Hepatic stellate cell (primary cell): ENCODE measurements around the gene CDON.
"Not testable (repeated sequence)": the region's sequence is repeated elsewhere in the genome, so short reads cannot be mapped to it uniquely, and the experiment has no call there.

Experiments used
- DNase-seq: peaks from one replicate; pipeline ENCODE4 v3.0.0; 2011; ENCODE audit warnings: low spot score

CDON gene

GRCh38 chr11:126039485-126040271, 23.0 kb downstream of the CDON start:
- DNase-seq: no peak

GRCh38 chr11:126035718-126036117, 26.9 kb downstream of the CDON start:
- no peak for DNase-seq

GRCh38 chr11:126034933-126035425, 27.7 kb downstream of the CDON start:
- no peak for DNase-seq

DNA sequence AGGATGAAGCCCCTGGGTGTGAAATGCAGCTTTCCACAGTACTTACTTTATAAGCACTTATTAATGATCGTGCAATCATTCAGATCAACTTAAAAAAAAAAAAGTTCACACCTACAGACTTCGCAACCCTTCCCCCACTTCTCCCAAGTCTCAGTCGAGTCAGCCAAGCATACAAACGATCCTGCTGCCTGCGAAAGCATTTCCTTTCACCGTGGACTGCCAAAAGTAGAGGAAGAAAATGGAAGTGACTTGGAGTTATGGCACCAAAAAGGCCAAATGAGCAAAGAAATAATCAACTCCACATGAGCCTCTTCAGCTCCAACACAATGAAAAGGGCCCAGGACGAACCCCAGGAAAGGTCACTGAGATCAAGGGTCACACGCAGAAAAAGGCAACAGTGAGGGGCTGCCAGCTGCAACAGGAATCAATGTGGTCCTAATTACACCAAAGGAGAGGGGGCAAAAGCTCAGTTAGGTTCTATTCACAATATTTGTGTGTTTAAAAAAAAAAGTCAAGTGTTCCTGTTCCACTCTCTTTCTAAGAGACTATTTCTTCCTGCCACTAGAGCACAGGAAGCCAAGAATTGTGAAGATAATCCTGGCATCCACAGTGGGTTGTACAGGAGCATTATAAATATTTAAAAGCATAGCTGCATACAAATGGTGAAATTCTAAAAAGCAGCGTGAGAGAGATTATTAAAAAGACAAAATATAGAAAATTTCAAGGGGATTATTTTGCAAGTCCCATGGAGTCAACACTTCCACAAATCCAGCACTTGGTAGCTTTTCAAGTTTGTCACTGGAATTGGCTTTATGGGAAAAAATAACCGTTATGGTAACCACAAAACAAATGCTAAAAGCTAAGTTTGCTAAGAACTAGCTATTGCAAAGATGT, 28.4 kb downstream of the CDON start:
- DNase-seq: no peak

GRCh38 chr11:126032375-126032774, 30.3 kb downstream of the CDON start:
- no peak for DNase-seq

DNA sequence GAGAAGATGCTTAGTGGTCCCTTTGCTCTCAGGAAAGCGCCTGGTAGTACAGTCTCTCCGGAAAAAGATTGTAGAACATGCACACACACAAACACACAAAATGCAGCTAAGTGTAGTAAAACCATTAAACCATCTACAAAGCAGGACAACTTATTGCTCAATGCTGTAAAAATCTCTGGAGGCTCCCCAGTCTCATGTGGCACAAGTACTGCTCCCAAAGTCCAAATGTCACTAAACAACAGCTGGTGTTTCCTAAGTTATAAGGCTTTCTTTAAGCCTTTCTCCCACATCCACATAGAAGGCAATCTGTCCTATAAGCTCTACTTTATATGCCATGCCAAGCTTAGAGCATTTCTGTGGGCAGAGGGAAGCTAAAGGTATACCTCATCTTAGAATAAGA, 32.9 kb downstream of the CDON start:
- no peak for DNase-seq

DNA sequence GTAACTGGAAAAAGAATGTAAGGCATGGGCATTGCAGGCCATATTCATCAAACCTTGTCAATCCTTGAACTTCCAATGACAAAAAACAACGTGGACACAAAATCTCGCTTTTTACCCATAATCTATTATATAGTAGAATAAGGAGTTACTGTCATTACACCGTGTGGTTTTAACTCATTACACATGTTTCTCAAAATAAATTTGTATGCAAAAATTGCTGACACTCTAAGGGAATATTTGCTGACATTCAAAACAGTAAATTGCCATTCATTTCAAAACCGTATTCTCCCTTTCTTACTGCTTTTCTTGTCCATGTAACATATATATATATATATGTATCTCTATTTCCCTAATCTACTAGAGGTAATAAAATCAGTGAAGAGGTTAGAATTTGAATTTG, 33.4 kb downstream of the CDON start:
- no peak for DNase-seq

DNA sequence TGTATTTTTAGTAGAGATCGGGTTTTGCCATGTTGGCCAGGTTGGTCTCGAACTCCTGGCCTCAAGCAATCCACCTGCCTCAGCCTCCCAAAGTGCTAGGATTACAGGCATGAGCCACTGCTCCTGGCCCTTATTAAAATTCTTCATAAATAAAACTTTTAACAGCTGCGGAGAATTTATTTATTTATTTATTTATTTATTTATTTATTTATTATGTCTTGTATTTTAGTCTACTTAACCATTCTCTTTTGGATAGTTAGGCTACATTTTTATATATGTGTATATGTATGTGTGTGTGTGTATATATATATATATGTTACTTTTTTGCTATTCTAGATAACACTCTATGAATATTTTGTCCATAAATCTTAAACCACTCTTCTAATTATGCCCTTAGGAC, 34.1 kb downstream of the CDON start:
- DNase-seq: not testable (repeated sequence)

GRCh38 chr11:126026579-126026978, 36.1 kb downstream of the CDON start:
- DNase-seq: no peak

- DNase-seq: no peak
Observed at GRCh38 chr11:126025822-126026221, 36.8 kb downstream of the CDON start.

- no peak for DNase-seq
Observed at GRCh38 chr11:126024123-126024522, 38.5 kb downstream of the CDON start.

- no peak for DNase-seq
Observed at GRCh38 chr11:126012852-126013251, 49.8 kb downstream of the CDON start.

- no peak for DNase-seq
Observed at GRCh38 chr11:126011754-126012153, 50.9 kb downstream of the CDON start.

GRCh38 chr11:126011265-126011664, 51.4 kb downstream of the CDON start:
- DNase-seq: no peak

DNA sequence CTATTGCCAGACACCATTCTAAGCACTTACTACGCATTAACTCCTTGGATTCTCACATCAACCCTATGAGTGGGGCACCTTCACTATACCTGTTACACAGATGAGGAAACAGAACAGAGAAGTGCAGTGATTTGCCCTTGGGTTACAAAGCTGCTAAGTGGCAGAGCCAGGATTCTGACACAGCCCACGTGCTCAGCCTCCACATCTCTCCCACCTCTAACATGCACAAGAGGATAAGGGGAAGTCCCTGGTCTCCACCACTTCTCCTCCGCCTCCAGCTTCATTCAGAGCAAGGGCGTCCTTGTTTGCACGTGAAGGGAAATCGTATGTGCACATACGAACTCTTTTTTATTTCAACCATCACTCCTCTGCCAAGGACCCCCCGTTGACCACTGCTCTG, 53.7 kb downstream of the CDON start:
- no peak for DNase-seq

DNA sequence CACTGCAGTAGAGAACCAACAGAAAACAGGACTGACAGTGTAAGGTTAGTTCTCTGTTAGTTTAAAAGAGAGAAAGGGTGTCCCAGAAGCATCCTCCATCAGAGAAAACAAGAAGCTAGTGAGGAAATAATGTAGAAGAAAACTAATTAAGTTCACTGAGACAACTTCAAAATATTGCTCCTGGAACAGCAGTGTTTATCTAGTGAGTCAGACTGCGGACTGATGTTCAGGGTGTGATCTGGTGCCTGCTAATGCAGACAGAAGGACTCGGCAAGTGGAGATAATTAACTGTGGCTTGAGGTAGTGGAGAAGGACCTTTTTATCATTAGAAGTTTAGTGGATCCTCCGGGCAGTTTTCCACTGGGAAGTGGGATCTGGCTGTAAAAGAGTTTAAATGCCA, 55.4 kb downstream of the CDON start:
- DNase-seq: no peak

- no peak for DNase-seq
Observed at GRCh38 chr11:126006068-126006467, 56.6 kb downstream of the CDON start.

DNA sequence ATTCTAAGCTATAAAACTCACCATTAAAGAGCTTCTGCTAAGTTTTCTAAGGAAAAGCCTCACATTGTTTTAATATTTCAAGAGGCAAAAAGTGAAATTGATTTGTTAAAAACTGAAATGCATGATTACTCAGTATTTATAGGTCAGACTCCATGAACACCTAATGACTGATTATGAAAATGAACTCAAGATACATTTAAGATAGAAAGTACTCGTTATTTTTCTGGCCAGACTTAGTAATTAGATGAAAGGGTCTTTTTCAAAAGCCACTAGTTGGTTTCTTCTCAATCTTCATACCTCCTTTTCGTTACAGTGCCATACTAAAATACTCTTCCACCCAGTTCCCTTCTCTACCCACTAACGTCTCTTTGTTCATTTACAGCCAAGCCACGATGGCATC, 60.5 kb downstream of the CDON start:
- DNase-seq: no peak

GRCh38 chr11:125999234-125999880, 63.3 kb downstream of the CDON start:
- DNase-seq: no peak

DNA sequence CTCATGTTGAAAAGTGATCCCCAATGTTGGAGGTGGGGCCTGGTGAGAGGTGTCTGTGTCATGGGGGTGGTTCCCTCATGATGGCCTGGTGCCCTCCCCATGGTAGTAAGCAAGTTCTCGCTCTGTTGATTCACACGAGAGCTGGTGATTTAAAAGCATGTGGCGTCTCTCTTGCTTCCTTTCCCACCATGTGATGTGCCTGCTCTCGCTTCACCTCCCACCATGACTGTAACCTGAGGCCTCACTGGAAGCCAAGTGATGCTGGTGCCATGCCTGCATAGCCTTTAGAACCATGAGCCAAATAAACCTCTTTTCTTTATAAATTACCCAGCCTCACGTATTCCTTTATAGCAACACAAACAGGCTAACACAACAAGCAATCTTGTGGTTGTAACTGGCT, 64.4 kb downstream of the CDON start:
- no peak for DNase-seq

- no peak for DNase-seq
Observed at GRCh38 chr11:125995313-125995712, 67.4 kb downstream of the CDON start.

- DNase-seq: no peak
Observed at GRCh38 chr11:125994509-125994908, 68.2 kb downstream of the CDON start.

GRCh38 chr11:125992893-125993292, 69.8 kb downstream of the CDON start:
- DNase-seq: no peak
